GM19324 (cell line): ENCODE data around the gene PGK1.
A peak's percentile ranks its signal among the peaks of the same experiment; 100 is the strongest.
"Not testable (repeated sequence)": the region's sequence is repeated elsewhere in the genome, so short reads cannot be mapped to it uniquely, and the experiment has no call there.

Source experiments
- ATAC-seq: cut with Tn5 transposase; IDR thresholded peaks from one replicate; pipeline ENCODE4 v1.9.1; 2021; ENCODE audit warnings: mild to moderate bottlenecking, moderate library complexity; ENCODE audit not compliant: unreplicated experiment, low FRiP score

The PGK1 gene

DNA sequence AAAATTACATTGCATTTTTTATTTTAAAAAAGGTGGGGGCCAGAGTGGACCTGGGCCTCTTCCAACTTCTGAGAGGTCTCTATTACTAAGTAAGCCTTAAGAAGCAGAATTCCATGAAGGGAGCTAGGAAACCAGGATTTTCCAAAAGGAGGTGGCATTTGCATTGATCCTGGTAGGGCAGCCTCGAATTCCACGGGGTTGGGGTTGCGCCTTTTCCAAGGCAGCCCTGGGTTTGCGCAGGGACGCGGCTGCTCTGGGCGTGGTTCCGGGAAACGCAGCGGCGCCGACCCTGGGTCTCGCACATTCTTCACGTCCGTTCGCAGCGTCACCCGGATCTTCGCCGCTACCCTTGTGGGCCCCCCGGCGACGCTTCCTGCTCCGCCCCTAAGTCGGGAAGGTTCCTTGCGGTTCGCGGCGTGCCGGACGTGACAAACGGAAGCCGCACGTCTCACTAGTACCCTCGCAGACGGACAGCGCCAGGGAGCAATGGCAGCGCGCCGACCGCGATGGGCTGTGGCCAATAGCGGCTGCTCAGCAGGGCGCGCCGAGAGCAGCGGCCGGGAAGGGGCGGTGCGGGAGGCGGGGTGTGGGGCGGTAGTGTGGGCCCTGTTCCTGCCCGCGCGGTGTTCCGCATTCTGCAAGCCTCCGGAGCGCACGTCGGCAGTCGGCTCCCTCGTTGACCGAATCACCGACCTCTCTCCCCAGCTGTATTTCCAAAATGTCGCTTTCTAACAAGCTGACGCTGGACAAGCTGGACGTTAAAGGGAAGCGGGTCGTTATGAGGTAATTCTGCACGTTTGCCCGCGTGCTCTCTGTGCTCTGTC, at the start of gene PGK1:
TSS of gene PGK1 (plus strand) at position 626 of the 824 bp plus-strand sequence. CDS start at position 719, 93 bp downstream.
- peak; percentile 97 for ATAC-seq

DNA sequence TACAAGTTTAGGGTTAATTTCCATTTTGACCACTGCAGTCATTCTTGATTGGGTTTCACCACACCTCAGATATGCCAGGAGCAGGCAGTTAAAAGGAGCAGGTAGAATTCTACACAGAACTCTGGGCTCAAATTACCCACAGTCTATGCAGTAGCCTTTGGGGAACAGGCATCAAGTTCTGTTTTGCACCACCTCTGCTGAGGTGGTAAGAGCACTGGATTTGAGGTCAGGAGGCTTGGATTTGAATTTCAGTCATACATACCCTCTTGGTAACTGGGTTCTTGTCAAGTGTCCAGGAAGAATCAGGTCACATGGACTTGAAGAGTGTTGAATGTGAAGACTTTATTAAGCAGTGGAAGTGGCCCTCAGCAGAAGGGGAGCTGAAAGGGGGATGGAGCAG, 40.4 kb upstream of the PGK1 start:
- ATAC-seq, result no peak

DNA sequence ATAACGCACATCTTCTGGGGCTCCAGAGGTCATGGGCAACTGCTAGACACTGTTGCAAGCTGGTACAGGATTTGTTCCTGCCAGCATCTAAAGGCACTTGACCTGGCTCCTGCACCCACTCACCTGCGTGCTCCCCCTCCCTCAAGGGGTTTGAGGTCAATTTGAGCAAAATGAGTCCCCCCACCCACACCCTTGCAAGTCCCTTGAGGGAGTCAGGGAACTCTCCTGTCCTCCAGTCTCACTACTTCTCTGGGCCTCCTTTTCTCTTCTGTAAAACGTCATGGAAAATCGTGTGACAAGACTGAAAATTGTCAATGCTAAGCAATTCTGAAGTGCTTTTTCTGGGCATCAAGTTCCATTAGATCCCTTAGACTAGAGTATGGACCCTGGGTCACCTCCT, 39.9 kb upstream of the PGK1 start:
- no peak for ATAC-seq

- peak; percentile 55 for ATAC-seq
Measured at GRCh38 chrX:78064698-78065601, 39.1 kb upstream of the PGK1 start.

DNA sequence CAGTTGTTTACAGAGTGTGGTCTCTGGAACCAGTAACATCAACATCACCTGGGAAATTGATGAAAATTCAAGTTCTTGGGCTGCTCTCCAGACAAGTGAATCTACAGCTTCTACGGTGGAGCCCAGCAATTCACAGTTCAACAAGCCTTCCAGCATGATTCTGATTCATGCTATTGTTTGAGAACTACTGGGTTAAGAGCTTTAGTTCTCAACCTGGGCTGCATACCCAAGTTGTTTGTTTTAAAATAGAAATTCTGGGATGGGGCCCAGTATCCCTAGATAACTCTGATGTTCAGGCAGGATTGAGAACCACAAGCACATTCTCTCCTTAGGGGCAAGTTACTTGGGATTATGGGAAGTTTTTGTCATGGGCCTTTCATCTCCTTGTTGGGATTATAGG, 37.9 kb upstream of the PGK1 start:
- no peak for ATAC-seq

- no peak for ATAC-seq
Measured at GRCh38 chrX:78071331-78071730, 32.7 kb upstream of the PGK1 start.

DNA sequence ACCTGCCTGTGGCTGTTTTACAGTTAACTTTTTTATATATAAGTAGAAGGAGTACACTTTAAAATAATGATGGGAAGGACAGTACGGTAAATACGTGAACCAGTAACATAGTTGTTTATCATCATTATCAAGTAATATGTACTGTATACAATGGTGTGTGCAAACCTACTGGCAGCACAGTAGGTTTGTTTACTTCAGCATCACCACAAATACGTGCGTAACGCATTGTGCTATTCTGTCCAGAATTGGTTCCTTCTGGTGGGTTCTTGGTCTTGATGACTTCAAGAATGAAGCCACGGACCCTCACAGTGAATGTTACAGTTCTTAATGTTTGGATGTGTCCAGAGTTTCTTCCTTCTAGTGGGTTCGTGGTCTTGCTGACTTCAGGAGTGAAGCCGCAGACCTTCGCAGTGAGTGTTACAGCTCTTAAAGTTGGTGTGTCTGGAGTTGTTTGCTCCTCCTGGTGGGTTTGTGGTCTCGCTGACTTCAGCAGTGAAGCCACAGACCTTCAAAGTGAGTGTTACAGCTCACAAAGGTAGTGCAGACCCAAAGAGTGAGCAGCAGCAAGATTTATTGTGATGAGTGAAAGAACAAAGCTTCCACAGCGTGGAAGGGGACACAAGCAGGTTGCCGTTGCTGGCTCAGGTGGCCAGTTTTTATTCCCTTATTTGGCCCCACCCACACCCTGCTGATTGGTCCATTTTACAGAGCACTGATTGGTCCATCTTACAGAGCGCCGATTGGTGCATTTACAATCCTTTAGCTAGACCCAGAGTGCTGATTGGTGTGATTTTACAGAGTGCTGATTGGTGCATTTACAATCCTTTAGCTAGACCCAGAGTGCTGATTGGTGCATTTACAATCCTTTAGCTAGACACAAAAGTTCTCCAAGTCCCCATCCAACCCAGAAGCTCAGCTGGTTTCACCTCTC, 30.6 kb upstream of the PGK1 start:
- not testable (repeated sequence) for ATAC-seq

DNA sequence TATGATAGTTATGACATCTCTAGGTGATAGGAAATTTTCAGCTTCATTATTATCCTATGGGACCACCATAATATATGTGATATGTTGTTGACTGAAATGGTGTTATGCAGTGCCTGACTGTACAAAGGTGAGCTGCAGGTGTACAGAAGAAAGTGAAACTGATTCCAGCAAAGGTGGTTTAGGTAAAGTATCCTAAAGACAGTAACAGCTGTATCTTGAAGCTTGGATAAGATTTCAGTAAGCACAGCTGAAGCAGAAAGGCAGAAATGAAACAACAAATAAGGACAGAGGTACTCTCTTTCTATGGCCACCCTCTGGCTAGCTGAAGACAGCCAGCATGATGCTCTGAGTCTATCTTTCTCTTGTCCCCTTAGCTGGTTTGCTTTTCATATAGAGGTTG, 30.0 kb upstream of the PGK1 start:
- ATAC-seq, result peak; percentile 68

DNA sequence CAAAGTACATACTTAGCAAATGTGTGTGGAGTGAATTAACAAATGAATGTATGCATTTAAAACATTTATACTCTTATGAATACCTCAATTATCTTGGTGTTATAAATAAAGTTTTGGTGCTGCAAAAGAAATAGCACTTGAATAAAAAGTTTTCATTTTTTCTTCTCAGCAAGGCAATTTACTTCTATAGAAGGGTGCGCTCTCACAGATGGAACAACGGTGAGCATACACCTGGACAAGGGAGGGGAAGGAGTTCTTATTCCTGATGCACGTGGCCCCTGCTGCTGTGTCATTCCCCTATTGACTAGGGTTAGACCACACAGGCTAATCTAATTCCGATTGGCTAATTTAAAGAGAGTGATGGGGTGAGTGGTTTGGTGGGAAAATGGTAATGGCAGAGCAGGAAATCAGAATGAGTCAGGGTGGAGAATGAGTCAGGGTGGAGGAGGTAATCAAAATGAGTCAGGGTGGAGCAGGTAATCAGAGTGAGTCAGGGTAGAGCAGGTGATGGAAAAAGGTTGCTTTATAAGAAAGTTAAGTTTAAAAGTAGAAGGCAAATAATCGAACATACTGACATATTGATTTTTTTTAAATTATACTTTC, 28.2 kb upstream of the PGK1 start:
- ATAC-seq, result no peak

- ATAC-seq, result not testable (repeated sequence)
Measured at GRCh38 chrX:78081413-78081812, 22.6 kb upstream of the PGK1 start.

- ATAC-seq, result peak; percentile 74
Measured at GRCh38 chrX:78092296-78092695, 11.8 kb upstream of the PGK1 start.

GRCh38 chrX:78098108-78098507, 5.9 kb upstream of the PGK1 start:
- ATAC-seq, result no peak

DNA sequence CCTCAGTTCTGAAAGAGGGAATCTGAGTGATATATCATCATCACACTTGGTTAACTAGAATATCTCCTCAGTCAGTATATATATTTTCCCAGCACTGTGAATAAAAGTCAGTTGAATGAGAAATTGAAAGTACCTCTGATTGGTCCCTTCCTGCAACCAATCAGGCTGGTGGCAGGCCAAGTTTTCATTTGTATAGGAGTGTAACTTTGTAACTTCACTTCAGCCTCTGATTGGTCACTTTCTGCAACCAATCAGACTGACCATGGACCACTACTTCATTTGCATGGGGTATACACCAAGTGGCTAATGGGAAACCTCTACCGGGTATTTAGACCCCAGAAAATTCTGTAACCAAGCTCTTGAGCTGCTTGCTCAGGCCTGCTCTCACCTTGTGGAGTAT, 2.0 kb upstream of the PGK1 start:
- no peak for ATAC-seq

DNA sequence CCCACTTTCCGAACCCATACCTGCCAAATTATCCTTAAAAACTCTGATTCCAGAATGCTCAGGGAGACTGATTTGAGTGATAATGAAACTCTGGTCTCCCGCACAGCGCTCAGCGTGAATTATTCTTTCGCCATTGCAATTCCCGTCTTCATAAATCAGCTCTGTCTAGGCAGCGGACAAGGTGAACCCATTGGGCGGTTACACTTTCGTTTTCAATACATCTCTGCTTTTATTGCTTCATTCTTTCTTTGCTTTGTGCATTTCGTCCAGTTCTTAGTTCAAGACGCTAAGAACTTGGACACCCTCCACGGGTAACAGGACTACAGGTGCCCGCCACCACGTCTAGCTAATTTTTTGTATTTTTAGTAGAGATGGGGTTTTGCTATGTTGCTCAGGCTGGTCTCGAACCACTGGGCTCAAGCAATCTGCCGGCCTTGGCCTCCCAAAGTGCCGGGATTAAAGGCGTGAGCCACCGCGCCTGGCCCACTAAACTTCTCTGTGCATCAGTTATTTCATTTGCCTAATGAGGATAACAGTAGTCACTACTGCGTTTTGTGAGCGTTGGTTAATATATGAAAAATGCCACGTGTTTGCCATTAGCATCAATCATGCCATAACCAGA, 936 bp upstream of the PGK1 start:
- ATAC-seq, result no peak

- ATAC-seq, result no peak
Measured at GRCh38 chrX:78104447-78105176, 564 bp downstream of the PGK1 start.

GRCh38 chrX:78105944-78106650, 2.0 kb downstream of the PGK1 start:
- no peak for ATAC-seq

DNA sequence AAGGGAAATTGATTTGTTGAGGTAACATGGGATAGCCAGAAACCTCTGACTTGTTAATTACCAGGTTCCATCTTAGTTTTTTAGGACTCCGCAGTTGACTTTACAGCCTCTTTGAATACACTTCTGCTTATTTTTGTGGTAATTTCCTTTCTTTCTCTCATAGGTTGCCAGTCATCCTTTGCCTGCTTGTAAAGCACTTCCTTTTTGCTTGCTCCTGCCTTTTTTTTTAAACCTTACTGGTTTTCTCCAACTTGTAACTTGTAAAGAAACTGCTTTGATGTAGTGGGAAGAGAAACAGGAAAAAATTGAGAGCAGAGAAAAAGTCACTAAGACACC, 2.6 kb downstream of the PGK1 start:
- no peak for ATAC-seq

DNA sequence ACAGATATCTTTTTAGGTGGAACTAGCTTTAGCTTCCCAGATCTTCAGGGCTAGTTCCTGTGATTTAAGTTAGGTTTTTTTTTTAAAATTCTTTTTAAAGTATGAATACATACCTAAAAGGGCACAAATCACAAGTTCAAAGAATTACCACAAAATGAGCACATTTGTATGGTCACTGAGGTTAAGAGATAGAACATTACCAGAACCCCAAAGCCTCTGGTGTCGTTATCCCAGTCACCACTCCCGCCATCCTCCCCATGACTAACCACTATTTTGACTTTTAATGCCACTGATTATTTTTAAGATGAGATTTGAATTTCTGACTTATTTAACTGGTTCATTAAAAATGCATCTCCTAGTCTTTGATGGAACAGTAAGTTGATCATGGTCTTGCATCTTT, 5.4 kb downstream of the PGK1 start:
- ATAC-seq, result no peak
